ENCODE data around the gene MOCOS. TPM values are rescaled to one million over a fixed set of nuclear protein-coding genes. Genes with fewer than 3 reads are reported as not detected.

Gene MOCOS, protein sequence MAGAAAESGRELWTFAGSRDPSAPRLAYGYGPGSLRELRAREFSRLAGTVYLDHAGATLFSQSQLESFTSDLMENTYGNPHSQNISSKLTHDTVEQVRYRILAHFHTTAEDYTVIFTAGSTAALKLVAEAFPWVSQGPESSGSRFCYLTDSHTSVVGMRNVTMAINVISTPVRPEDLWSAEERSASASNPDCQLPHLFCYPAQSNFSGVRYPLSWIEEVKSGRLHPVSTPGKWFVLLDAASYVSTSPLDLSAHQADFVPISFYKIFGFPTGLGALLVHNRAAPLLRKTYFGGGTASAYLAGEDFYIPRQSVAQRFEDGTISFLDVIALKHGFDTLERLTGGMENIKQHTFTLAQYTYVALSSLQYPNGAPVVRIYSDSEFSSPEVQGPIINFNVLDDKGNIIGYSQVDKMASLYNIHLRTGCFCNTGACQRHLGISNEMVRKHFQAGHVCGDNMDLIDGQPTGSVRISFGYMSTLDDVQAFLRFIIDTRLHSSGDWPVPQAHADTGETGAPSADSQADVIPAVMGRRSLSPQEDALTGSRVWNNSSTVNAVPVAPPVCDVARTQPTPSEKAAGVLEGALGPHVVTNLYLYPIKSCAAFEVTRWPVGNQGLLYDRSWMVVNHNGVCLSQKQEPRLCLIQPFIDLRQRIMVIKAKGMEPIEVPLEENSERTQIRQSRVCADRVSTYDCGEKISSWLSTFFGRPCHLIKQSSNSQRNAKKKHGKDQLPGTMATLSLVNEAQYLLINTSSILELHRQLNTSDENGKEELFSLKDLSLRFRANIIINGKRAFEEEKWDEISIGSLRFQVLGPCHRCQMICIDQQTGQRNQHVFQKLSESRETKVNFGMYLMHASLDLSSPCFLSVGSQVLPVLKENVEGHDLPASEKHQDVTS
- total RNA-seq (1 to 10 TPM in 4 of 7 donors, under 1 TPM in 3; 0.30 to 2.7 (median 1.0) TPM), polyA plus RNA-seq (under 1 TPM; 0.13 to 0.37 (median 0.18) TPM)
- long read RNA-seq, donor 1 = 0 reads
- long read RNA-seq, donor 2 = 0 reads

DNA sequence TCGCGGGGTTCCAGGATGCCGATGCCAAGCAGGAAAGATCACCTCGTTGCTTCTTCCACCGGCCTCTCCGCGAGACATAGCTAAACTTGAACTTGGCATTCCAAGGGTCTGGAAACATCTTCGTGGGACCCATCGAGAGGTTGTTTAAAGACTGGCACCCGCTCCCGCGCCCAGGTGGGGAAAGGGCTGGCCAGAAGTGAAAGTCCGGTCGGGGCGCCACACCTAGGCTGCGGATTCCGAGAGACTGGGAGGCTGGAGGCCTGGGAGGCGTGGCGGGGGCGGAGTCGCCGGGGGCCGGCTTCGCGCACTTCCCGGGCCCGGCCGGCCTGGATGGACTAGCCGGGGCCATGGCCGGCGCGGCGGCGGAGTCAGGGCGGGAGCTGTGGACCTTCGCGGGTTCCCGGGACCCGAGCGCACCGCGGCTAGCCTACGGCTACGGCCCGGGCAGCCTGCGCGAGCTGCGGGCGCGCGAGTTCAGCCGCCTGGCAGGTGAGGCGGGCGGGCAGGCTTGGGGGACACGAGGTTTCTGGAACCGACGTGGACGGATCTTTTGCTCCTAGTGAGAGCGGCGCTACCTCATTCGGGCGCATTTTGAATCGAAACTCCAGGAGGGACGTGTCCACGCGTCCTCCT is at the start of gene MOCOS:
TSS of gene MOCOS (plus strand) at position 305 of the 633 bp plus-strand sequence. CDS start at position 348, 43 bp downstream.
- H3K27ac ChIP-seq = peak within 1 kb of the TSS in 1 of 8 donors; percentile 37
- intact Hi-C loops (cut with DNase I; ENCODE audit: low total_unique reads) = no loop called here
- TF ChIP-seq POLR2AphosphoS5 (IDR thresholded peaks at IDR 0.05) = peak in 1 of 3 donors; percentile 26
- TF ChIP-seq, protein P1, sequence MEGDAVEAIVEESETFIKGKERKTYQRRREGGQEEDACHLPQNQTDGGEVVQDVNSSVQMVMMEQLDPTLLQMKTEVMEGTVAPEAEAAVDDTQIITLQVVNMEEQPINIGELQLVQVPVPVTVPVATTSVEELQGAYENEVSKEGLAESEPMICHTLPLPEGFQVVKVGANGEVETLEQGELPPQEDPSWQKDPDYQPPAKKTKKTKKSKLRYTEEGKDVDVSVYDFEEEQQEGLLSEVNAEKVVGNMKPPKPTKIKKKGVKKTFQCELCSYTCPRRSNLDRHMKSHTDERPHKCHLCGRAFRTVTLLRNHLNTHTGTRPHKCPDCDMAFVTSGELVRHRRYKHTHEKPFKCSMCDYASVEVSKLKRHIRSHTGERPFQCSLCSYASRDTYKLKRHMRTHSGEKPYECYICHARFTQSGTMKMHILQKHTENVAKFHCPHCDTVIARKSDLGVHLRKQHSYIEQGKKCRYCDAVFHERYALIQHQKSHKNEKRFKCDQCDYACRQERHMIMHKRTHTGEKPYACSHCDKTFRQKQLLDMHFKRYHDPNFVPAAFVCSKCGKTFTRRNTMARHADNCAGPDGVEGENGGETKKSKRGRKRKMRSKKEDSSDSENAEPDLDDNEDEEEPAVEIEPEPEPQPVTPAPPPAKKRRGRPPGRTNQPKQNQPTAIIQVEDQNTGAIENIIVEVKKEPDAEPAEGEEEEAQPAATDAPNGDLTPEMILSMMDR (IDR thresholded peaks at IDR 0.05 in 8 of 11, conservative IDR thresholded peaks at IDR 0.05 in 3 of 11) = no peak
- no peak for TF ChIP-seq POLR2A (IDR thresholded peaks at IDR 0.05)
- peaks cover 0 to 43% (median 16%) of the 10 kb centered on the region in 7 donors for H3K27me3 ChIP-seq (replicated peaks in 1 of 7)
- H3K36me3 ChIP-seq = no peaks in the 10 kb centered on the region
- DNase-seq = peak; percentile 90
- 0 to 1% (median 1%) methylated on average over 6 to 66 of the region's 66 CpGs for WGBS, 5 donors
- peaks cover 0 to 33% (median 20%) of the 10 kb centered on the region in 6 donors for H3K4me1 ChIP-seq
- peak within 1 kb of the TSS; percentile 54 to 74 (median 70) for H3K4me3 ChIP-seq
- H3K9me3 ChIP-seq = no peaks in the 10 kb centered on the region

DNA sequence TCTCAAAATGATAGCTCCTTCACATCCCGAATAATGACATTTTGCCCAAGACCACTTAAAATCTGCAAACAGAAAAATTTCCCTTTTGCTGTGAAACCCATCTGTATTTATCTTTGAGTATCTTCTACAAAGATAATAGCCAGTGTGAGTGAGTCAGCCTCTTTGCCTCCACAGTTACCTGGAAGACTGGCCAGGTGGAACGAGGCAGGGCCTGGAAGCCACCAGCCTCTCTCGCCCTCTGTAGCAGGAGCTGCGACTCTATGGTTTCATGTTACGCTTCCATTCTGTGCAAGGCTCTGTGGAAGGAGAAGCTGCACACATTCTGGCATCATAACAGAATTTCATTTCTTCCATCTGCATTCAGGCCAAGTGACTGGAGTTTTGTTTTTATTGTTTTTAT is 48.1 kb upstream of the MOCOS start:
- 93 to 96% (median 95%) methylated on average over 5 of the region's 5 CpGs for WGBS, 5 donors
- intact Hi-C loops (cut with DNase I; ENCODE audit: low total_unique reads) = no loop called here
- peaks cover 0 to 13% (median 5%) of the 10 kb centered on the region in 6 donors for H3K4me1 ChIP-seq
- H3K36me3 ChIP-seq = peaks cover 10 to 100% (median 60%) of the 10 kb centered on the region in 6 donors
- no peak overlapping the region for H3K27ac ChIP-seq
- no peak for DNase-seq
- no peak overlapping the region for H3K4me3 ChIP-seq
- H3K9me3 ChIP-seq = no peaks in the 10 kb centered on the region
- H3K27me3 ChIP-seq (replicated peaks in 1 of 7) = no peaks in the 10 kb centered on the region
- no peak for TF ChIP-seq POLR2A (IDR thresholded peaks at IDR 0.05)
- TF ChIP-seq POLR2AphosphoS5 (IDR thresholded peaks at IDR 0.05) = no peak
- TF ChIP-seq, protein P1 (IDR thresholded peaks at IDR 0.05 in 8 of 11, conservative IDR thresholded peaks at IDR 0.05 in 3 of 11) = no peak

DNA sequence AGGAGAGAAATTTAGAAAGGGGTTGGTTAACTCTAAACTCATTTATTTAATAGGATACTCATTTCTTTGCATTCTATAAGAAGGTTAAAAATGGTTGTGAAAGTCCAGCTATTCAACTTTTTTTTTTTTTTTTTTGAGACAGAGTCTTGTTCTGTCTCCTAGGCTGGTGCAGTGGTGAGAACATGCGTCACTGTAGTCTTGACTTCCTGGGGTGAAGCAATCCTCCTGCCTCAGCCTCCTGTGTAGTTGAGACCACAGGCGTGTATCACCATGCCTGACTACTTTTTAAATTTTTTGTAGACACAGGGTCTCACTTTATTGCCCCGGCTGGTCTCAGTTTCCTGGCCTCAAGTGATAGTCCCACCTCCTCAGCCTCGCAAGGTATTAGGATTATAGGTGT is 45.7 kb upstream of the MOCOS start:
- TF ChIP-seq POLR2A (IDR thresholded peaks at IDR 0.05) (no peak), POLR2AphosphoS5 (IDR thresholded peaks at IDR 0.05) (no peak)
- TF ChIP-seq, protein P1 (IDR thresholded peaks at IDR 0.05 in 8 of 11, conservative IDR thresholded peaks at IDR 0.05 in 3 of 11) = no peak
- Histone ChIP-seq H3K36me3 (peaks cover 10 to 100% (median 81%) of the 10 kb centered on the region in 6 donors), H3K27me3 (replicated peaks in 1 of 7) (no peaks in the 10 kb centered on the region), H3K9me3 (no peaks in the 10 kb centered on the region), H3K4me1 (no peaks in the 10 kb centered on the region), H3K4me3 (no peak overlapping the region), H3K27ac (no peak overlapping the region)
- intact Hi-C loops (cut with DNase I; ENCODE audit: low total_unique reads) = no loop called here
- 78 to 99% (median 87%) methylated on average over 4 of the region's 4 CpGs for WGBS, 5 donors
- DNase-seq = no peak
